B cell (primary cell): ENCODE measurements around the gene WNT9A. TPM values are rescaled to one million over a fixed set of nuclear protein-coding genes. Genes with fewer than 3 reads are reported as not detected.

Experiments
- ATAC-seq: fragments of 200-7000 bp; cut with Tn5 transposase; one replicate; pipeline ENCODE4 v1.10.0; 2021; ENCODE audit warnings: low read depth, mild to moderate bottlenecking, moderate number of reproducible peaks, moderate library complexity
- CTCF ChIA-PET: fragments of 350-600 bp; sonication (Branson Sonifier 250); formaldehyde crosslinking; loops from one replicate; lab custom pipeline; 2021; ENCODE audit warnings: antibody characterized with exemption, inconsistent platforms; lab: Charles Lee
- POLR2A ChIA-PET: fragments of 350-600 bp; sonication (Branson Sonifier 250); formaldehyde crosslinking; loops from one replicate; lab custom pipeline; 2021; ENCODE audit warnings: antibody characterized with exemption; lab: Charles Lee
- DNase-seq: peaks from one replicate; pipeline ENCODE4 v3.0.0; 2013
- H2AFZ ChIP-seq: 2 replicates; pipeline ENCODE4 v1.6.1; 2012; ENCODE audit warnings: mild to moderate bottlenecking, low read depth, low read length; ENCODE audit not compliant: insufficient read depth, poor library complexity, severe bottlenecking
- H3K27ac ChIP-seq, 2 donors: 1 replicate in 1 of 2; 2 replicates in 1 of 2; pipeline ENCODE4 v1.5.1; 2012 to 2013; ENCODE audit warnings: low read length in 2 of 2, mild to moderate bottlenecking in 2 of 2, moderate library complexity in 1 of 2
- H3K27me3 ChIP-seq, 4 experiments: fragments of 200-600 bp in 1 of 4; sonication (generic) in 1 of 4; replicated peaks in 1 of 4; 1 replicate in 2 of 4; 2 replicates in 2 of 4; pipeline versions ENCODE4 v1.6.1 to v1.7.0; 2013 to 2016; ENCODE audit warnings: low read length in 3 of 4, mild to moderate bottlenecking in 2 of 4, mixed read lengths in 1 of 4, moderate library complexity in 1 of 4; ENCODE audit not compliant: insufficient read depth in 4 of 4, control insufficient read depth in 3 of 4; ENCODE audit errors: control extremely low read depth in 1 of 4
- H3K36me3 ChIP-seq, 2 experiments: replicated peaks in 1 of 2; 1 replicate in 1 of 2; 2 replicates in 1 of 2; pipeline versions ENCODE4 v1.6.1 to v1.7.1; 2013; ENCODE audit warnings: low read length in 1 of 2; ENCODE audit not compliant: insufficient read depth in 2 of 2, control insufficient read depth in 1 of 2; ENCODE audit errors: control extremely low read depth in 1 of 2, extremely low read depth in 1 of 2
- H3K4me1 ChIP-seq, 2 donors: fragments of 200-600 bp in 1 of 2; sonication (generic) in 1 of 2; 1 replicate in 1 of 2; 2 replicates in 1 of 2; pipeline versions ENCODE4 v1.5.1 to v1.6.1; 2013 to 2017; ENCODE audit warnings: low read length in 2 of 2; ENCODE audit not compliant: control insufficient read depth in 2 of 2, insufficient read depth in 2 of 2
- H3K4me2 ChIP-seq: replicated peaks from 2 replicates; pipeline ENCODE3; 2012; ENCODE audit warnings: mild to moderate bottlenecking, low read depth, low read length; ENCODE audit not compliant: poor library complexity, severe bottlenecking
- H3K4me3 ChIP-seq, 5 experiments: fragments of 200-600 bp in 1 of 5; sonication (generic) in 1 of 5; 1 replicate in 3 of 5; 2 replicates in 2 of 5; pipeline versions ENCODE4 v1.5.1 to v1.7.0; 2011 to 2016; ENCODE audit warnings: low read length in 4 of 5, mild to moderate bottlenecking in 4 of 5, low read depth in 2 of 5, control low read depth in 1 of 5, moderate library complexity in 1 of 5; ENCODE audit not compliant: insufficient read depth in 1 of 5; ENCODE audit errors: control extremely low read depth in 1 of 5, extremely low read depth in 1 of 5
- H3K79me2 ChIP-seq: fragments of 200-600 bp; sonication (generic); one replicate; pipeline ENCODE4 v1.6.0; 2016; ENCODE audit warnings: low read length; ENCODE audit not compliant: control insufficient read depth, insufficient read depth
- H3K9ac ChIP-seq: fragments of 200-600 bp; sonication (generic); 2 replicates; pipeline ENCODE4 v1.6.1; 2017; ENCODE audit warnings: mild to moderate bottlenecking, low read length, moderate library complexity
- H3K9me3 ChIP-seq, 3 donors: one replicate each; pipeline versions ENCODE4 v1.6.1 to v1.7.1; 2013; ENCODE audit warnings: low read length in 2 of 3; ENCODE audit not compliant: control insufficient read depth in 2 of 3, insufficient read depth in 1 of 3; ENCODE audit errors: control extremely low read depth in 1 of 3
- H4K20me1 ChIP-seq: 2 replicates; pipeline ENCODE4 v1.6.0; 2012; ENCODE audit warnings: mild to moderate bottlenecking, low read length; ENCODE audit not compliant: insufficient read depth, control insufficient read depth, poor library complexity, severe bottlenecking
- H3K27ac Mint-ChIP-seq: one replicate; pipeline ENCODE4 v1.8.0; 2021; ENCODE audit warnings: mixed read lengths
- H3K27me3 Mint-ChIP-seq: one replicate; pipeline ENCODE4 v1.8.0; 2021; ENCODE audit warnings: mixed read lengths
- H3K4me1 Mint-ChIP-seq: one replicate; pipeline ENCODE4 v1.8.0; 2021; ENCODE audit warnings: mixed read lengths
- H3K4me3 Mint-ChIP-seq: one replicate; pipeline ENCODE4 v1.8.0; 2021; ENCODE audit warnings: mixed read lengths
- H3K9me3 Mint-ChIP-seq: one replicate; pipeline ENCODE4 v1.8.0; 2022; ENCODE audit warnings: mixed read lengths; ENCODE audit not compliant: insufficient read depth
- EZH2 ChIP-seq: IDR thresholded peaks from 2 replicates; pipeline ENCODE4 v1.6.1; 2012; ENCODE audit warnings: borderline replicate concordance, low read depth, mild to moderate bottlenecking, moderate library complexity, low read length; ENCODE audit not compliant: insufficient read depth, poor library complexity, severe bottlenecking
- WGBS: methylation state at CpG from one replicate; pipeline ENCODE4 v1.1.5; 2013; ENCODE audit warnings: missing lambda C conversion rate; ENCODE audit not compliant: insufficient coverage; 5-methylcytosine and 5-hydroxymethylcytosine counted together
- intact Hi-C: fragments of 100-400 bp; cut with micrococcal nuclease; formaldehyde crosslinking; loops from one replicate; pipeline ENCODE4 v1.10.0; 2022
- polyA plus RNA-seq: library from polyadenylated mRNA; depleted of rRNA; stranded (reverse); fragments of >200 nt; gene quantifications from 2 replicates; pipeline ENCODE4 v1.2.3, GENCODE V29; 2012
- total RNA-seq, 2 donors: library from RNA; stranded (reverse); fragments of 120-200 nt in 1 of 2; gene quantifications; 1 replicate in 1 of 2; 2 replicates in 1 of 2; pipeline versions ENCODE4 v1.2.3 to v1.2.4, GENCODE V29; 2013 to 2022
- TF ChIP-seq, protein P1 (sequence below): fragments of 200-600 bp; IDR thresholded peaks from one replicate; pipeline ENCODE4 v1.8.0; 2022; ENCODE audit warnings: antibody characterized with exemption, mild to moderate bottlenecking

The WNT9A gene
- total and polyA plus RNA-seq, 2 donors (not counting 1 experiment from before 2014, with no cell fraction given), result 0.04 TPM; not detected in 1

- Histone ChIP-seq H3K9me3 (no peaks in the 10 kb centered on the region), H3K4me2 (no peak overlapping the region), H3K27ac (no peak overlapping the region), H2AFZ (no peak overlapping the region), H3K9ac (no peak overlapping the region), H3K36me3 (no peaks in the 10 kb centered on the region), H4K20me1 (no peaks in the 10 kb centered on the region), H3K4me3 (no peak overlapping the region), H3K27me3 (no peaks in the 10 kb centered on the region), H3K4me1 (no peaks in the 10 kb centered on the region), H3K79me2 (no peaks in the 10 kb centered on the region)
- Mint-ChIP-seq H3K9me3 (no peaks in the 10 kb centered on the region), H3K4me1 (no peaks in the 10 kb centered on the region), H3K27ac (no peak overlapping the region), H3K4me3 (no peak overlapping the region), H3K27me3 (peaks cover 23% of the 10 kb centered on the region)
- intact Hi-C loops, result no loop called here
- ATAC-seq (no peak), DNase-seq (no peak)
- TF ChIP-seq EZH2, result no peak
- TF ChIP-seq, protein P1, sequence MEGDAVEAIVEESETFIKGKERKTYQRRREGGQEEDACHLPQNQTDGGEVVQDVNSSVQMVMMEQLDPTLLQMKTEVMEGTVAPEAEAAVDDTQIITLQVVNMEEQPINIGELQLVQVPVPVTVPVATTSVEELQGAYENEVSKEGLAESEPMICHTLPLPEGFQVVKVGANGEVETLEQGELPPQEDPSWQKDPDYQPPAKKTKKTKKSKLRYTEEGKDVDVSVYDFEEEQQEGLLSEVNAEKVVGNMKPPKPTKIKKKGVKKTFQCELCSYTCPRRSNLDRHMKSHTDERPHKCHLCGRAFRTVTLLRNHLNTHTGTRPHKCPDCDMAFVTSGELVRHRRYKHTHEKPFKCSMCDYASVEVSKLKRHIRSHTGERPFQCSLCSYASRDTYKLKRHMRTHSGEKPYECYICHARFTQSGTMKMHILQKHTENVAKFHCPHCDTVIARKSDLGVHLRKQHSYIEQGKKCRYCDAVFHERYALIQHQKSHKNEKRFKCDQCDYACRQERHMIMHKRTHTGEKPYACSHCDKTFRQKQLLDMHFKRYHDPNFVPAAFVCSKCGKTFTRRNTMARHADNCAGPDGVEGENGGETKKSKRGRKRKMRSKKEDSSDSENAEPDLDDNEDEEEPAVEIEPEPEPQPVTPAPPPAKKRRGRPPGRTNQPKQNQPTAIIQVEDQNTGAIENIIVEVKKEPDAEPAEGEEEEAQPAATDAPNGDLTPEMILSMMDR, result no peak
- ChIA-PET CTCF (no interaction called here), POLR2A (no interaction called here)
- 23% methylated on average over 7 of the region's 7 CpGs for WGBS
Observed at GRCh38 chr1:227937838-227938145, 9.9 kb downstream of the WNT9A start.

DNA sequence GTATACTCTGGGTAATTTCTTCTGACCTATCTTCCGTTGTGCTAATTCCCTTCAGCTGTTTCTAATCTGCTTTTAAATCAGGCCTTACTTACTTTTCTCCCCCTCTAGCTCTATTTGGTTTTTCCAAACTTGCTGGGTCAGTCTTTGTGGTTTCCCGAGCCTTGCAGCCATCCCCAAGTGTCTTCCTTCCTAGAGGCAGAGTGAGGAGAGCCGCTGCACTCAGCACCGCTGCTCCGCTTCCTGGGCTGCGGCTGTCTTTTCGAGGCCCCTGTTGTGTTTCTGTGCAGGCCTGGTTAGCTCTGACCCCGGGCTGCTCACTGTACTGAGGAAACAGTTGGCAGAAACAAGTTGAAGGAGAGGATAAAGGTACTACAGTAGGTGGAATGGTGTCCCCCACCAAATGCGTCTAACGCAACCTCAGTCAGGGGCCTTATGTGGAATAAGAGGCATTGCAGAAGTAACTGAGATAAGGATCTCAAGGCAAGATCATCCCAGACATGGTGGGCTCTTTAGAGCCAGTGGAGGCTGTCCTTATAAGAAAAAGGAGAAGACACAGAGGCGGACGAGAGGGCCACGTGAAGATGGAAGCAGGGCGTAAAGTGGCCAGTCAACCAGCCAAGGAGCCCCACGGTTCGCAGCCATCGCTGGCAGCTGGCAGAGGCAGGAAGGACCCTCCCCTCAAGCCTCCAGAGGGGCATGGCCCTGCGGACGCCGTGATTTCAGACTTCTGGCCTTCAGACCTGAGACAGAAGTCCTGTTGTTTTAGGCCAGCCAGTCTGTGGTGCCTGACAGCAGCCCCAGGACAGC lies 10.5 kb downstream of the WNT9A start:
- Histone ChIP-seq H2AFZ (no peak overlapping the region), H3K36me3 (no peaks in the 10 kb centered on the region), H3K4me3 (no peak overlapping the region), H3K9me3 (no peaks in the 10 kb centered on the region), H3K79me2 (no peaks in the 10 kb centered on the region), H3K4me1 (no peaks in the 10 kb centered on the region), H4K20me1 (no peaks in the 10 kb centered on the region), H3K27me3 (no peaks in the 10 kb centered on the region), H3K27ac (no peak overlapping the region), H3K9ac (no peak overlapping the region), H3K4me2 (no peak overlapping the region)
- intact Hi-C loops, result no loop called here
- ChIA-PET CTCF (no interaction called here), POLR2A (no interaction called here)
- WGBS, result 68% methylated on average over 20 of the region's 20 CpGs
- H3K4me3 Mint-ChIP-seq, result no peak overlapping the region
- ATAC-seq (no peak), DNase-seq (no peak)
- H3K27me3 Mint-ChIP-seq, result peaks cover 23% of the 10 kb centered on the region
- no peaks in the 10 kb centered on the region for H3K9me3 Mint-ChIP-seq
- H3K27ac Mint-ChIP-seq, result no peak overlapping the region
- no peaks in the 10 kb centered on the region for H3K4me1 Mint-ChIP-seq
- TF ChIP-seq, protein P1, result no peak
- TF ChIP-seq EZH2, result no peak
